ENCODE measurements around the gene ZBTB1.

GRCh38 chr14:64488590-64489099 lies 15.9 kb upstream of the ZBTB1 start:
- TF ChIP-seq, protein P1, sequence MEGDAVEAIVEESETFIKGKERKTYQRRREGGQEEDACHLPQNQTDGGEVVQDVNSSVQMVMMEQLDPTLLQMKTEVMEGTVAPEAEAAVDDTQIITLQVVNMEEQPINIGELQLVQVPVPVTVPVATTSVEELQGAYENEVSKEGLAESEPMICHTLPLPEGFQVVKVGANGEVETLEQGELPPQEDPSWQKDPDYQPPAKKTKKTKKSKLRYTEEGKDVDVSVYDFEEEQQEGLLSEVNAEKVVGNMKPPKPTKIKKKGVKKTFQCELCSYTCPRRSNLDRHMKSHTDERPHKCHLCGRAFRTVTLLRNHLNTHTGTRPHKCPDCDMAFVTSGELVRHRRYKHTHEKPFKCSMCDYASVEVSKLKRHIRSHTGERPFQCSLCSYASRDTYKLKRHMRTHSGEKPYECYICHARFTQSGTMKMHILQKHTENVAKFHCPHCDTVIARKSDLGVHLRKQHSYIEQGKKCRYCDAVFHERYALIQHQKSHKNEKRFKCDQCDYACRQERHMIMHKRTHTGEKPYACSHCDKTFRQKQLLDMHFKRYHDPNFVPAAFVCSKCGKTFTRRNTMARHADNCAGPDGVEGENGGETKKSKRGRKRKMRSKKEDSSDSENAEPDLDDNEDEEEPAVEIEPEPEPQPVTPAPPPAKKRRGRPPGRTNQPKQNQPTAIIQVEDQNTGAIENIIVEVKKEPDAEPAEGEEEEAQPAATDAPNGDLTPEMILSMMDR (IDR thresholded peaks at IDR 0.05): no peak
- TF ChIP-seq POLR2A (IDR thresholded peaks at IDR 0.05): no peak
